ENCODE data around the gene TPRX2.

DNA sequence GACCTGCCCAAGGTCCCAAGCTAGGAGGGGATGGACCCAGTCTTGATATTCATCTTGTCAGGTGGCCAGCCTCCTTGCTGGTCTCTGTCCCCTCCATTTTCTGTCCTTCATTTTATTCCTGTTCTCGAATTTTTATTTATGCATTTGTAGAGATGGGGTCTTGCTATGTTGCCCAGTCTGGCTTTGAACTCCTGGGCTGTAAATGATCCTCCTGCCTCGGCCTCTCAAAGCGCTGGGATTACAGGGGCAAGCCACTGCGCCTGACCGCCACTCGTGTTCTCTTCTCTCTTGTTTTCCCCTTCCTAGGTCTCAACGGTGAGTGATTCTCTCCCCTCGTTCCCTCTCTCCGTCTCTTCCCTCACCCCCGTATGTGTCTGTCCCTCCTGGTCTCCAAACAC is 10.6 kb upstream of the TPRX2 start:
- TF ChIP-seq, protein P1, sequence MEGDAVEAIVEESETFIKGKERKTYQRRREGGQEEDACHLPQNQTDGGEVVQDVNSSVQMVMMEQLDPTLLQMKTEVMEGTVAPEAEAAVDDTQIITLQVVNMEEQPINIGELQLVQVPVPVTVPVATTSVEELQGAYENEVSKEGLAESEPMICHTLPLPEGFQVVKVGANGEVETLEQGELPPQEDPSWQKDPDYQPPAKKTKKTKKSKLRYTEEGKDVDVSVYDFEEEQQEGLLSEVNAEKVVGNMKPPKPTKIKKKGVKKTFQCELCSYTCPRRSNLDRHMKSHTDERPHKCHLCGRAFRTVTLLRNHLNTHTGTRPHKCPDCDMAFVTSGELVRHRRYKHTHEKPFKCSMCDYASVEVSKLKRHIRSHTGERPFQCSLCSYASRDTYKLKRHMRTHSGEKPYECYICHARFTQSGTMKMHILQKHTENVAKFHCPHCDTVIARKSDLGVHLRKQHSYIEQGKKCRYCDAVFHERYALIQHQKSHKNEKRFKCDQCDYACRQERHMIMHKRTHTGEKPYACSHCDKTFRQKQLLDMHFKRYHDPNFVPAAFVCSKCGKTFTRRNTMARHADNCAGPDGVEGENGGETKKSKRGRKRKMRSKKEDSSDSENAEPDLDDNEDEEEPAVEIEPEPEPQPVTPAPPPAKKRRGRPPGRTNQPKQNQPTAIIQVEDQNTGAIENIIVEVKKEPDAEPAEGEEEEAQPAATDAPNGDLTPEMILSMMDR (conservative IDR thresholded peaks at IDR 0.05; ENCODE audit: low read depth, low read length), result no peak
- TF ChIP-seq EZH2 (IDR thresholded peaks at IDR 0.05; ENCODE audit: borderline replicate concordance, low read depth, low read length, poor library complexity, severe bottlenecking), result no peak
